GM10248 (cell line): Measurements from ENCODE around the gene SIRPB2.

Experiments
- CTCF ChIA-PET: fragments of 300-600 bp; sonication (Branson Sonifier 250); formaldehyde crosslinking; extraction: SDS; loops from one replicate; lab custom pipeline; 2021; ENCODE audit warnings: antibody characterized with exemption; lab: Yijun Ruan, JAX
- POLR2A ChIA-PET: fragments of 350-650 bp; sonication (Branson Sonifier 250); formaldehyde crosslinking; extraction: SDS; loops from one replicate; lab custom pipeline; 2020; ENCODE audit warnings: antibody characterized with exemption; lab: Yijun Ruan, JAX
- DNase-seq: peaks from one replicate; pipeline ENCODE4 v3.0.0; 2012; ENCODE audit errors: extremely low spot score
- CTCF ChIP-seq: IDR thresholded peaks from 2 replicates; pipeline ENCODE4 v1.5.1; 2012; ENCODE audit warnings: mild to moderate bottlenecking, low read depth; ENCODE audit errors: extremely low read depth, missing control alignments, control extremely low read depth

The SIRPB2 gene

DNA sequence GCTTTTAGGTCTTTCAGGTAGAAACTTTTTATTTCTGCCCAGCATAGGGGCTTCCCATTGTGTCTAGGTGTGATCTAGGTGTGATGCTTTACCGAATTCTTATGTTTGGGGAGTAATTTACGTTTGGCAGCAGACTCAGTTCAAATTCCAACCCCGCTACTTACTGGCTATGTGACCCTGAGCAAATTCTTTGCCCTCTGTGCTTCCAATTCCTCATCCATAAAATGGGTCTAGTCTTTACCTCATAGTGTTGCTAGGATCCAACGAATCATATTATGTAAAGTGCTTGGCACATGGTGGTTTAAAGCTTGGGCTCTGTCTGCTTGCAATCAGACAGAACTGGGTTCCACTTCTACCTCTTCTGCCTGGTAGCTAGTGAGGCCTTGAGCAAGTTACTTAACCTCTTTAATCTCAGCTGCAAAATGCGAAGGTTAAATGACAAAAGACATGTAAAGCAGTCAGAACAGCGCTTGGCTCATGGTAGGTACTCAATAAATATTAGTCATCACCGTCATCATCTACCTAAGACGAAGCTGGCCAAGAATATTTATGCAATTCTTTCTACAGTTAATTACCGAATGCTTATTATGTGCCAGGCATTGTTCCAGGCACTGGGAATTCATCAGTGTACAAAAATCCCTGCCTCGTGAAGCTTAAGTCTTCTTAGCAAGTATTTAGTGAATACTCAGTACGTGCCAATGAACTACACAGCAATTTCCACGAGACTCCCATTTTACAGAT is 25.6 kb downstream of the SIRPB2 start:
- CTCF ChIA-PET: interaction anchor here (1.3 to 4.2 kb wide), 11 partner anchors 11 to 269 kb away, joined by 4 to 44 read pairs (median 7); no protein-coding TSS in a partner anchor
- DNase-seq: no peak
- POLR2A ChIA-PET: no interaction called here
- no peak for TF ChIP-seq CTCF

- no peak for TF ChIP-seq CTCF
- ChIA-PET POLR2A (no interaction called here), CTCF (interaction anchor here (0.7 to 2.9 kb wide), 4 partner anchors 8 to 151 kb away, joined by 3 to 7 read pairs (median 4); no protein-coding TSS in a partner anchor)
- DNase-seq: no peak
These were observed 27.1 kb downstream of the SIRPB2 start for GRCh38 chr20:1463971-1464570.

GRCh38 chr20:1462834-1463233 is 28.4 kb downstream of the SIRPB2 start:
- TF ChIP-seq CTCF: no peak
- no peak for DNase-seq
- ChIA-PET POLR2A (no interaction called here), CTCF (interaction anchor here (1.0 to 2.9 kb wide), 5 partner anchors 9 to 354 kb away, joined by 3 to 7 read pairs (median 3); no protein-coding TSS in a partner anchor)

GRCh38 chr20:1462001-1462400 is 29.2 kb downstream of the SIRPB2 start:
- CTCF ChIA-PET: interaction anchor here (1.2 to 2.9 kb wide), 4 partner anchors 8 to 42 kb away, joined by 3 to 7 read pairs (median 5); no protein-coding TSS in a partner anchor
- no peak for TF ChIP-seq CTCF
- POLR2A ChIA-PET: no interaction called here
- DNase-seq: no peak

DNA sequence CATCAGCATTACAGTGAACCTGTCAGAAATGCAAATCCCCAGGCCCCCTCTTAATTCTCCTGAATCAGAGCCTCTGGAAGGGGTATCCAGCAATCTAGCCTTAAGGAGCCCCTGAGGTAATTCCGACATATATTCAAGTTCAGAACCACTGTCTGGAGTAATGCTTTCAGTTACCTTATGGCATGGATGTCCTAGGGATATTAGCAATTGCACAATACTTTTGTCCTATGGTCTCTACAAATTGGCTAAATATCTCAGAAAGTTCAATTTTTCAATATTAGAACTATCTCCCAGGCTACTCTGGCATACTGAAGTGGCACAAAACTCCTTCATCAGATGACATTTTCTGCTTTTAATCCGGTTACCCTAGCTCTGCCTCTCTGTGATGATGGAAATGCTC is 30.9 kb downstream of the SIRPB2 start:
- POLR2A ChIA-PET: no interaction called here

More for the DNA sequence above, 30.9 kb downstream of the SIRPB2 start:
- CTCF ChIA-PET: interaction anchor here (1.8 kb wide), 2 partner anchors 21 to 44 kb away, joined by 4 to 6 read pairs; no protein-coding TSS in a partner anchor
- DNase-seq: no peak
- TF ChIP-seq CTCF: no peak
